Upper lobe of left lung (tissue), 6 donors: ENCODE data around the gene CTRL. TPM values are rescaled to one million over a fixed set of nuclear protein-coding genes. Genes with fewer than 3 reads are reported as not detected.
A peak's percentile ranks its signal among the peaks of the same experiment; 100 is the strongest.

ENCODE experiments used
- ATAC-seq, 2 donors: fragments of 200-7000 bp; cut with Tn5 transposase; one replicate each; pipeline ENCODE4 v1.9.1; 2022; ENCODE audit warnings: mild to moderate bottlenecking in 2 of 2, moderate library complexity in 2 of 2; ENCODE audit not compliant: low FRiP score in 2 of 2
- DNase-seq, 2 donors: peaks; one replicate each; pipeline ENCODE4 v3.0.0-alpha.2; 2019 to 2020
- H3K27ac ChIP-seq, 4 donors: fragments of 200-600 bp; sonication (generic); one replicate each; pipeline ENCODE4 v1.5.1; 2016 to 2019
- H3K27me3 ChIP-seq, 4 donors: fragments of 200-600 bp; sonication (generic); one replicate each; pipeline ENCODE4 v1.5.1; 2017 to 2019
- H3K36me3 ChIP-seq, 4 donors: fragments of 200-600 bp; sonication (generic); one replicate each; pipeline ENCODE4 v1.5.1; 2016 to 2019
- H3K4me1 ChIP-seq, 4 donors: fragments of 200-600 bp; sonication (generic); one replicate each; pipeline ENCODE4 v1.5.1; 2018 to 2019
- H3K4me3 ChIP-seq, 4 donors: fragments of 200-600 bp; sonication (generic); one replicate each; pipeline ENCODE4 v1.5.1; 2017 to 2019; ENCODE audit warnings: mild to moderate bottlenecking in 2 of 4, moderate library complexity in 1 of 4
- H3K9me3 ChIP-seq, 4 donors: fragments of 200-600 bp; sonication (generic); one replicate each; pipeline ENCODE4 v1.5.1; 2018 to 2019
- EP300 ChIP-seq, 4 donors: sonication (generic); formaldehyde crosslinking; IDR thresholded peaks; one replicate each; pipeline ENCODE4 v1.5.1; 2017; ENCODE audit warnings: antibody characterized with exemption in 4 of 4, control low read depth in 2 of 4
- POLR2A ChIP-seq, 4 donors: fragments of 450-650 bp; IDR thresholded peaks; one replicate each; pipeline ENCODE4 v1.5.1; 2016 to 2017; ENCODE audit warnings: antibody characterized with exemption in 4 of 4, mild to moderate bottlenecking in 2 of 4
- POLR2AphosphoS5 ChIP-seq, 2 donors: sonication (generic); formaldehyde crosslinking; IDR thresholded peaks; one replicate each; pipeline ENCODE4 v1.5.1; 2017; ENCODE audit warnings: antibody characterized with exemption in 2 of 2
- WGBS, 2 donors: methylation state at CpG; one replicate each; pipeline ENCODE4 v1.1.5; 2017 to 2018; 5-methylcytosine and 5-hydroxymethylcytosine counted together
- total RNA-seq, 6 donors: library from RNA; depleted of rRNA in 4 of 6; stranded (reverse); fragments of >200 nt in 4 of 6; gene quantifications; one replicate each; pipeline versions ENCODE4 v1.1.0 to v1.2.1, GENCODE V29; 2016 to 2021
- TF ChIP-seq, protein P1 (sequence below), 6 experiments: fragments of 450-650 bp in 4 of 6; fragments of 200-600 bp in 2 of 6; sonication (generic) in 2 of 6; IDR thresholded peaks; one replicate each; pipeline ENCODE4 v1.5.1; 2016 to 2019; ENCODE audit warnings: antibody characterized with exemption in 6 of 6
- donor health status: DM: no; HTN: no; CAD: no; lungs with moderate emphysema.
- donor health status: DM: no; HTN: yes; CAD: no; lungs with severe emphysema.

The CTRL gene
- total RNA-seq, 6 donors from 2014 or later = 1.6 to 4.2 (median 2.4) TPM

DNA sequence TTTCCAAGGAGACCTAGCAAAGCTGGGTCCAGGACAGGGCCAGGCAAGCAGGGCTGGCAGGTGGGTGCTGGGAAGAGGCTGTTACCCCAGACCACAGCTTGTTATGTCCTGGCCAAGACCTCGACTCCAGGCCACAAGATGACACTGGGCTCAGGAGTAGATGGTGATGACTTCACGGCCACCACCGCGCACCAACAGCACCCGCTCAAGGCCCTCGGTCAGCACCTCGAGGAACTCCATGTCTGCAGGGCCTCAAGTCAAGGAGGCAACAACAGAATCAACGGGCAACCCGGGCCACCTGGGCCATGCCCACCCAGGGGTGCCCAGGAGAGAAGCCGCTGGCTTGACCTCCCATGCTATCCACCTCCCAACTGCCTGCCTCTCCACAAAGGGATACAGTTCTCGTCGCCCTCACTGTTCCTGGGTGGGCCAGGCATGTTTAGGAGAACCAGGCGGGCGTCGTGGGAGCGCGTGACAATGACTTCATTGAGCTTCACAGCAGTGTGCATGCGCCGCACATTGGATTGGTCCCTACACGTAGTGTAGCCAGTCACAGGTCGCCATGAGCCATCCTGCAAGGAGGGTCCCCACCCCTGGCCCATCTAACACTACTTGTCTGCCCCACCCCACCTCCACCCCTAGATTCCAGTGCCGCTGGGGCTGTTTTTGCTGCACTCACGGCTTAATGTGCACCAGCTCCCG is 13.2 kb upstream of the CTRL start:
- Histone ChIP-seq H3K4me1 (peaks cover 0 to 25% (median 7%) of the 10 kb centered on the region in 4 donors), H3K36me3 (peaks cover 30 to 98% (median 87%) of the 10 kb centered on the region in 4 donors), H3K27me3 (no peaks in the 10 kb centered on the region), H3K27ac (peak overlapping the region; percentile 48 to 70 (median 69)), H3K4me3 (no peak overlapping the region), H3K9me3 (no peaks in the 10 kb centered on the region)
- ATAC-seq = no peak
- 95 to 97% methylated on average over 14 to 19 of the region's 24 CpGs for WGBS, 2 donors
- no peak for DNase-seq
- no peak for TF ChIP-seq EP300 (IDR thresholded peaks at IDR 0.05)
- TF ChIP-seq, protein P1, sequence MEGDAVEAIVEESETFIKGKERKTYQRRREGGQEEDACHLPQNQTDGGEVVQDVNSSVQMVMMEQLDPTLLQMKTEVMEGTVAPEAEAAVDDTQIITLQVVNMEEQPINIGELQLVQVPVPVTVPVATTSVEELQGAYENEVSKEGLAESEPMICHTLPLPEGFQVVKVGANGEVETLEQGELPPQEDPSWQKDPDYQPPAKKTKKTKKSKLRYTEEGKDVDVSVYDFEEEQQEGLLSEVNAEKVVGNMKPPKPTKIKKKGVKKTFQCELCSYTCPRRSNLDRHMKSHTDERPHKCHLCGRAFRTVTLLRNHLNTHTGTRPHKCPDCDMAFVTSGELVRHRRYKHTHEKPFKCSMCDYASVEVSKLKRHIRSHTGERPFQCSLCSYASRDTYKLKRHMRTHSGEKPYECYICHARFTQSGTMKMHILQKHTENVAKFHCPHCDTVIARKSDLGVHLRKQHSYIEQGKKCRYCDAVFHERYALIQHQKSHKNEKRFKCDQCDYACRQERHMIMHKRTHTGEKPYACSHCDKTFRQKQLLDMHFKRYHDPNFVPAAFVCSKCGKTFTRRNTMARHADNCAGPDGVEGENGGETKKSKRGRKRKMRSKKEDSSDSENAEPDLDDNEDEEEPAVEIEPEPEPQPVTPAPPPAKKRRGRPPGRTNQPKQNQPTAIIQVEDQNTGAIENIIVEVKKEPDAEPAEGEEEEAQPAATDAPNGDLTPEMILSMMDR (IDR thresholded peaks at IDR 0.05) = no peak
- no peak for TF ChIP-seq POLR2AphosphoS5 (IDR thresholded peaks at IDR 0.05)
- no peak for TF ChIP-seq POLR2A (IDR thresholded peaks at IDR 0.05)

DNA sequence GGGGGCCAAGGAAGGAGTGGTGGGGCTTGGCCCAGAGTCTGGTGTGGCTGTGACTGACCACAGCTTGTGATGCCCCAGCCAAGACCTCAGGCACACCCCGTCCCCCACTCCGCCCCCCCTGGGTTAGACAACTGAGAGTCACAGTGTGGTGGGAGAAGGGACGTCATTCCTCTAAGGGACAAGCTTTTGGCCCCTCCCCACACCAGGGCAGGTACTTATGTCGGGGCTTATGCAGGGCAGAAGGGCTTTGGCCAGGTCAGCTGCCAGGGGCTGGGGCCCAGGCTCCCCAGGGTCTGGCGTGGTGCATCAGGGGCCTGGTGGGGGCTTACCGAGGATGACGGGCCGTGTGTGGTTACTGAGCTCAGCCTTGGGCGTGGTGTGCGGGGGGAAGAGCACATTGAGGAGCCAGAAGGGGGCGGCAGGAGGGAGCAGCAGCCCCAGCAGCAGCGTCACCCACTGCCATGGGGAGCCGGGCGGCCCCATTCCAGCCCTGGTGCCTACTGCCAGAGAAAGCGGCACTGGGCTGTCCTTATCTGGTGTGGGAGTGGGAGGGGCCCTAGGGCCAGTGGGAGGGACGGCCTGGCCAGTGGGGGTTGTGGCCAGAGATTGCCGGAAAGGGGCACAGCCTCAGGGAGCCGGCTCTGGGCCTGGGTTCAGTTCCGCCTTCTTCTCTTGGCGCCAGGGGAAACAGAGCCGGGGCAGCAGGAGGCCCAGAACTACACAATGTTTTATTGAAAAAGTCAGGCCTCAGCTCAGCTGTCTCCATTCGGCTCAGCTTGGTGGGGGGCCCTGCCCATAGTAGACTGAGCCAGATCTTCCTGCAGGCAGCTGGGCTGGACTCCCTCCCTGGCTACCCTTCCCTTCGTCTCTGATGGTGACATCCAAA is 12.2 kb upstream of the CTRL start, which contains the start of gene LCAT:
TSS of gene LCAT (minus strand) at position 502 of the 886 bp plus-strand sequence. CDS start at position 483, 19 bp downstream.
- peak in 1 of 2 donors; percentile 84 for DNase-seq
- H3K4me3 ChIP-seq = no peak within 1 kb of the TSS
- WGBS, 2 donors = 60 to 76% methylated on average over 11 to 18 of the region's 23 CpGs

DNA sequence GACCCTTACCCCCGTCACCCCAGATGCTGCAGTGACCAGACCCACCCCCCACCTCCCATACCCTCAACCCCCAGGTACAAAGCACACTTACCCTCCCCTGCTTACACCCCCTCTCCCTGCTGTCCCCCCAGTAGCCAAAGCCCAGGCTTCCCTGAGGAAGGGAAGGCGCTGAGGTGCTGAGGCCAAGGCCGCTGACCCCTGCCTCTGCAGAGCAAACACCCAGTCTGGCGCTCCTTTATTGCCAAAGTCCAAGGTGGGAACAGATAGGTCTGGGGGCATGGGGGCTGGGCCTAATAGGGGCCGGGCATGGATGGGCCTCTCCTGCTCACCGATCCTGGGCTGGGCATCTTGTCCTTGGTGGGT is 11.6 kb upstream of the CTRL start:
- Histone ChIP-seq H3K36me3 (peaks cover 19 to 93% (median 77%) of the 10 kb centered on the region in 4 donors), H3K4me1 (peaks cover 0 to 29% (median 7%) of the 10 kb centered on the region in 4 donors), H3K27ac (peak overlapping the region; percentile 48 to 70 (median 69)), H3K27me3 (no peaks in the 10 kb centered on the region), H3K4me3 (no peak overlapping the region), H3K9me3 (no peaks in the 10 kb centered on the region)
- DNase-seq = no peak
- no peak for ATAC-seq
- no peak for TF ChIP-seq POLR2A (IDR thresholded peaks at IDR 0.05)
- no peak for TF ChIP-seq POLR2AphosphoS5 (IDR thresholded peaks at IDR 0.05)
- TF ChIP-seq, protein P1 (IDR thresholded peaks at IDR 0.05) = no peak
- no peak for TF ChIP-seq EP300 (IDR thresholded peaks at IDR 0.05)
- WGBS, 2 donors = 91% methylated on average over 6 of the region's 6 CpGs; no CpG with 5 or more reads in 1 of the 2 donors

More for the DNA sequence above, 12.2 kb upstream of the CTRL start, which contains the start of gene LCAT:
- H3K4me1 ChIP-seq = peaks cover 0 to 29% (median 7%) of the 10 kb centered on the region in 4 donors
- peak; percentile 35 to 68 for ATAC-seq
- peaks cover 22 to 98% (median 83%) of the 10 kb centered on the region in 4 donors for H3K36me3 ChIP-seq
- no peaks in the 10 kb centered on the region for H3K9me3 ChIP-seq
- TF ChIP-seq POLR2AphosphoS5 (IDR thresholded peaks at IDR 0.05) (no peak), POLR2A (IDR thresholded peaks at IDR 0.05) (no peak)
- H3K27me3 ChIP-seq = no peaks in the 10 kb centered on the region
- peak within 1 kb of the TSS; percentile 48 to 70 (median 69) for H3K27ac ChIP-seq

DNA sequence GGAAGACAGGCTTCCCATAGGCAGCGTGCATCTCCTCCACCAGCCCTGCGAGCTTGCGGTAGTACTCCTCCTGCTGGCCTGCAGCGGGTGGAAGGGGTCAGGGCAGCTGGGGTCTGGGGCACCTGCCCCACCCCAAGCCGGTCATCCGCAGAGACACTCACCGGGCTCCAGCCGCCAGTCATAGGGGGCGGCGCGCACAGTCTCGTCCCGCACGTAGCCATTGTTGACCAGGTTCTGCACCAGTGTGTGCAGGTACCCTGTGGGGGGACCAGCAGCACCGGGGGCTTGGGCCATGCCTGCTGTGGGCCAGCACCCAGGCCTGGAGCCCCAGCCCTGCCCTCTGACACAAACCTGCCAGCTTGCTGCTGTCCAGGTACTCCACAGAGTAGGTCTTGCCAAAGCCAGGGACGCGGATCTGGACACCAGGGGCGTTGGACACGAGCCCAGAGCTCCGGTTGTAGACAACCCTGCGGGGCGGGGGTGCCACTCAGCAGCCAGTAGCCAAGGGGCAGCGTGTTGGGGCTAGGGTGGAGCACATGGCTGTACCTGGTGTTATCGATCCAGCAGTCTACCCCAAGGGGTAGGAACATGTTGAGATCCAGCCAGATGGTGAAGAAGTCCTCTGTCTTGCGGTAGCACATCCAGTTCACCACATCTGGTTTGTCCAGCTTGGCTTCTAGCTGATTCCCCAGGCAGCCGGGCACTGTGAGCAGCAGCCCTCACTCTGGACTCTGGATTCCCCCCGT is 11.0 kb upstream of the CTRL start:
- DNase-seq (peak in 1 of 2 donors; percentile 83), ATAC-seq (no peak)
- Histone ChIP-seq H3K4me1 (peaks cover 0 to 29% (median 7%) of the 10 kb centered on the region in 4 donors), H3K27ac (peak overlapping the region; percentile 48 to 70 (median 69)), H3K27me3 (no peaks in the 10 kb centered on the region), H3K9me3 (no peaks in the 10 kb centered on the region), H3K4me3 (no peak overlapping the region), H3K36me3 (peaks cover 17 to 87% (median 71%) of the 10 kb centered on the region in 4 donors)
- 83 to 87% methylated on average over 4 to 26 of the region's 27 CpGs for WGBS, 2 donors
- no peak for TF ChIP-seq POLR2AphosphoS5 (IDR thresholded peaks at IDR 0.05)
- TF ChIP-seq, protein P1 (IDR thresholded peaks at IDR 0.05) = no peak
- no peak for TF ChIP-seq EP300 (IDR thresholded peaks at IDR 0.05)
- TF ChIP-seq POLR2A (IDR thresholded peaks at IDR 0.05) = no peak
